SK-N-DZ (cell line): ENCODE data around the gene CLMN.

Experiments used
- DNase-seq: peaks from one replicate; pipeline ENCODE4 v3.0.0-alpha.2; 2015; ENCODE audit warnings: low spot score

The CLMN gene

GRCh38 chr14:95242870-95243269 lies 76.8 kb downstream of the CLMN start:
- DNase-seq = no peak

DNA sequence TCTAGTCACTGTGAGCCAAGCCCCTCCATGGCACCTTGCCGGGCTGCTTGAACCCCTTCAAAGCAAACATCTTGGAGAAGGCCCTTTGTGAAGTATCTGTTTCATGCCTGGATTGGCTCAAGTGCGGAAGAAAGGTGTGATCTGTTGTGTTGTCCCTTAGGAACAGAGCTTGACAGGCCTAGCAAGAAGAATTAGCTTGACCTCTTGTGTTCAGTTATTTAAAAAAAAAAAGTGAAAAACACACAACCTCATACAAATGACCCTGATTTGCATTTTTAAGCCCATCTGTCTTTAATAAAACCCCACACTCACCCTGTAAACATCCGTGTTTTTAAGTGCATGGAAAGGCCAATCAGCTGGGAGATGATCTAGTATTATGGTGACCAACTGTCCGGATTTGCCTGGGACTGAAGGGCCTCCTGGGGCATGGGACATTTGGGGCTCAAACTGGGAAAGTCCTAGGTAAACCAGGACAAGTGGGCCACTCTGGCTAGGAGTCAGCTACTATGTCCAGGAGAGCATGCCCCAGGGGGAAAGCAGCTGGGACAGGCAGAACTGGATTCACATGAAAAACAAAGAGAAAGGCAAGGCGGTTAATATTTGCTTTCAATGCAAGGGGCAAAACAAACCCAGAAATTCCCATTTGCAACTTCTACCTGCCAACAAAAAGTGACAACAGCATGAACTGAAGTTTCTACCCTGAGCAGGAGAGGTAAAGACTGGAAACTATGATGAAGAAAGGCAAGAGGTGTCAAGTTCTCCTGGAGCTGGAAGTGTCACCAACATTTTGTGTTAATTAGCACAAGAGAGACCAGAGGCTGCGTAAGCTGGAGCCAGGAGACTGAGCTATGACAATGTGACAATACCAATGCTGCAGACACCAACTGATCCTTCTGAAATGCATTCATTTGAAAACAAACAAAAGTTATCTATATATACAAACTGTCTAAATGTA lies 78.6 kb downstream of the CLMN start:
- DNase-seq = no peak

- no peak for DNase-seq
These were observed 81.0 kb downstream of the CLMN start for GRCh38 chr14:95238487-95239298.

- DNase-seq = no peak
These were observed 81.8 kb downstream of the CLMN start for GRCh38 chr14:95237958-95238340.

GRCh38 chr14:95237121-95237957 lies 82.4 kb downstream of the CLMN start:
- DNase-seq = no peak

DNA sequence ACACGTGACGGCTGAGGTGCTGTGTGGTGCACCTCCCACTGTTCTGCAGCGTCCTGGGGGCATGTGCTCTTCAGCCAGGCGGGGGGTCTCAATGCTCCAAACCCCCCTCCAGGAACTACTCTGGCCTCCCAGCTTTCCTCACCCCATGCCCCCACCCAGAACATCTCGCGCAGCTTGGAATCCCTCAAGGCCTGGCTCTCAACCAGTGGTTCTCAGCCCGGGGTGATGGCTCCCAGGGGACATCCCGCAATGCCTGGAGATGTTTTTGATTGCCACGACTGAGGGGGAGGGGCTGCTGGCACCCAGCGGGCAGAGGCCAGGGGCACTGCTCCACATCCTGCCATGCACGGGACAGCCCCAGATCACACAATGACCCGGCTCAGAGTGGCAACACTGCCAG lies 83.5 kb downstream of the CLMN start:
- DNase-seq = no peak

- DNase-seq = no peak
These were observed 83.9 kb downstream of the CLMN start for GRCh38 chr14:95235767-95236166.

DNA sequence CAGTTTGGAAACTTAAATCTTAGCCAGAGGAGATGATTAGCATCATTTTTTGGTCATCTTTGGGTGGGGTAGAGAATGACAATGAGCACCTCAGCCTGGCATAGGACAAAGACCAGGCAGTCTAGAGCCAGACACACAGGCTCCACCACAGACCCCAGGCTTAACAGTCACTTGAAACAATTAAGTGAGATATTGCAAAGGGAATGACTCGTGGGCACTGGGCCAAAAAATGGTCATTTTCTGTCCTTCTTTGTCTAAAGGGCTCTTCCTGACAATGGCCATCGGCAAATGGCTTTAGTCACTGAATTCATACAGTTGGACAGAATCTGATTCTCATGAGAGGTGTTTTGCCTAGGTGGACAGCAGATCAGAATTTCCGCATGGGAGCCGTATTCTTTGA lies 84.4 kb downstream of the CLMN start:
- no peak for DNase-seq

DNA sequence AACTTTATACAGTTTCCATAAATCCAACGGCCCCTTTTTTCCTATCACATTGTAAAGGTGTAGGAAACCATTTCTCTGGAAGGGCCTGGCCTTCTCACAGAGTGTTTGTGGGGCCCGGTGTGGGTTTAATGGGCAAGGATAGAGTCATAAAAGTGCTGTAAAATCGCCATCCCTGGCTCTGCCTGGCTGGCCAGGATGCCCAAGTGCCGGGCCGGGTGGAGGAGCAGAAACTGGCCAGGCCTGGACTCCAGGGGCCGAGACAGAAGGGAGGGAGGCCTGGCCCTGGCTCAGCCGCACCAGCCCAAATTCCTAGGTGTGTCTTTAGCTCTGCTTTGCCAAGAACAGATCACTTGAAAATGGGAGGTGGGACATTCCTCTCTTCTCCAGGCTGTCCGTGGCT lies 85.3 kb downstream of the CLMN start:
- no peak for DNase-seq

- DNase-seq = no peak
These were observed 85.9 kb downstream of the CLMN start for GRCh38 chr14:95233702-95234241.

DNA sequence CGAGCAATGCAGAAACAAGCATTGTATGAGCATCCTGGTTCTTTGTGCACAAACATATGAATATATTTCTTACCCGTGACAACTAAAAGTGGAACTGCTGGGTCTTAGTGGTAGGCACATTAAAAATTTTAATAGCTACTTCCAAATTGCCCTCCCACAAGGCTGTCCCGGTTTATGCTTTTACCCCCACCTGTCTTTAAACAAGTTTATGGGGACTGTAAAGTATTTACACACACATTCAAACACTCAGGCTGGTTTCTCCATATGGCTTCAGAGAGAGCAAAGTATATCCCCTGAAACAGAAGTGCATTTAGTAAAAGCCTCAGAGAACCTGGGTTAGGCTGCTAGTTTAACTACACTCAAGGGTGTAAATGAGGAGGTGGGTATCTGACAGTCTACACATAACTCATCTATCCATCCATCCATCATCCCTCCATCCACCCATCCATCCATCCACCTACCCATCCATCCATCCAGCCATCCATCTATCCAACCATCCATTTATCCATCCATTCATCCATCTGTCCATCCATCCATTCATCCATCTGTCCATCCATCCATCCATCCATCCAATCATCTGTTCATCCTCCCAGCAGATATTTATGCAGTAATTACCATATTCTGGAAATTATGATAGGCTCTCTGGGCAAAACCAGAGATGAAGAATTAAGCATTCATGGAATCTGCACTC lies 86.7 kb downstream of the CLMN start:
- DNase-seq = no peak

- no peak for DNase-seq
These were observed 87.6 kb downstream of the CLMN start for GRCh38 chr14:95231966-95232633.

DNA sequence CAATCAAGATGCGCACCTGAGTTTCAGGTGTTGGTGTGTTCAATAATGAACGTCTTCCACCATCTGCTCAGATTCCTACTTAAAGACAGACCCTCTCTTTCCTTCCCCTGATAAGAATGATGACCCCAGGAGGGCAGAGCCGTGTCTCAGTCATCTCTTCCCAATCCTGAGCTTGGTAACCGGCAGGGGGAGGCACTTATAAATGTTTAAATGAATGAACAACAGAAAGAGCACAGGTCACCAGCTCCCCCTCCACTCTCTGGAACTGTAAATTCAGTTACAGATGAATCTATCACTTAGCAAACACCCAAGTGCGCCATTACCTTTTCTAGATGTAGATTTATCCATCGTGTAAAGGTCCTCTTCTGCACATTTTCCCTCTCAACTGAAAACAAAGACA lies 90.0 kb downstream of the CLMN start:
- peak; percentile 1 for DNase-seq

GRCh38 chr14:95228240-95228639 lies 91.5 kb downstream of the CLMN start:
- DNase-seq = no peak

DNA sequence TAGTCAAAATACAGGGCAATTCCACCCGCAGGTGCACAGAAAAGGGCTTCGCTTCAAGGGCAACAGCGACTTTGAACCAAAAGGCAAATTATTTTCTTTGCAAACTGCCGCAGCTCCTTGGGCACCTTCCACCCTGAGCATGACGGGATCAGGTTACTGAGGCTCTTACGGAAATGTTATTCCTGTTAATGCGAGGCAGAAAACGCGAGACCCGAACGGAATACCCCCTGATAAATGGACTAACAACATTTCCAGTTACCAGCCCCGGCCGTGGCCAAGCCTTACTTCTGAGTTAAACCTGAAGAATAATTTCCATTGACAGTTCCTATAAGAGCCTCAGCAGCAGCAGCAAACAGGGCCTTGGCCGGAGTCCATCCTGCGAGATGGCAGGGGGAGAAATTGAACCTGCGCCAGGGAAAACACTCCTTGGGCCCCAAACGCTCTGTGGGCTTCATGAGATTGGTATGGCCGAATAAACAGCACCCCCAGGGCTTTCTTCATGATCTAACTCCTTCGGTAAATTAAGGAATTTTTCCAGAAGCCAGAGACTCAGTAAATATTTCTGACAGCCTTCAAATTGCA lies 92.3 kb downstream of the CLMN start:
- DNase-seq = no peak

DNA sequence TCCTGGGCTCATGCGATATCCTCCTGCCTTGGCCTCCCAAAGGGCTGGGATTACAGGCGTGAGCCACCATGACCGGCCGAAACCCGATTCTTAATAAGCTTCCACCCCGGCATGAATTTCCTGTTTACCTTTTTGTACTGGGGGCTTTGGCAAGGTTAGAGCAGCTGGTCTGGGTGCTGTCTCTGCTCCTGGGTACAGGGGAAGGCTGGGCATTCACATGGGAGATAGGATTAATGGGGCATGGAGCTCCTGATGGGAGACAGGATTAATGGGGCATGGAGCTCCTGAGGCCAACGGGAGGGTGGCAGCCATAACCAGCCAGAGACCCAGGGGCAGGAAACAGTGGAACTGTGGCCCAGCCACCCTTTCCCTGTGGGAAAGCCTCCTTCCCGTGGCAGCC lies 92.9 kb downstream of the CLMN start:
- no peak for DNase-seq

DNA sequence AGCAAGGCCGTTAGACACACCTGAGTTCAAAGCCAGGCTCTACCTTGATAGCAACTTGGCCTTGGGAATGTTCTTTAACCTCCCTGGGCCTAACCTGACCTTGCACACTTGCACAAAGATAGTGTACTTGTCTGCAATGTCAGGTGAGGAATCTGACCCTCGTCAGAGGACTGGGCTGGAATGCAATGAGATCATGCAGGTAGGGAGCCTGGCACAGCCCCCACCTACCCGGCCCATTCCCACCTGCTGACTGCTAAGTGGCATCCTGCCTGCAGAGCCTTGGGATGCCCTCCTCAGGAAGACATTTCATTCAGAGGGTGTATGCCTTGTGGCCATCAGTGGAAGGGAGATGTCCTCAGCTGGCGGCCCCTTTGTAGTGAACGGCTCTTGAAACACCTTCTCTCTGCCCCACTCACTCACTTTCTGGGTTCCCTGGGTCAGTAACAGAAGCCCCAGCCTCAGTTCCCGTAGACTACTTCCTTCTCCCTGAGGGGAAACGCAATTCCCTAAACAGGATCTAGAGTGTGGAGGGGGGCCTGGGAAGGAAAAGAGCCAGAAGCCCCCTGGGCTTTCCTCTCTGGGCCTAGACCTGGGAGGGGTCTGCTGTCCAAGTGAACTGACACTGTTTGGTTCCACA lies 94.3 kb downstream of the CLMN start:
- no peak for DNase-seq

DNA sequence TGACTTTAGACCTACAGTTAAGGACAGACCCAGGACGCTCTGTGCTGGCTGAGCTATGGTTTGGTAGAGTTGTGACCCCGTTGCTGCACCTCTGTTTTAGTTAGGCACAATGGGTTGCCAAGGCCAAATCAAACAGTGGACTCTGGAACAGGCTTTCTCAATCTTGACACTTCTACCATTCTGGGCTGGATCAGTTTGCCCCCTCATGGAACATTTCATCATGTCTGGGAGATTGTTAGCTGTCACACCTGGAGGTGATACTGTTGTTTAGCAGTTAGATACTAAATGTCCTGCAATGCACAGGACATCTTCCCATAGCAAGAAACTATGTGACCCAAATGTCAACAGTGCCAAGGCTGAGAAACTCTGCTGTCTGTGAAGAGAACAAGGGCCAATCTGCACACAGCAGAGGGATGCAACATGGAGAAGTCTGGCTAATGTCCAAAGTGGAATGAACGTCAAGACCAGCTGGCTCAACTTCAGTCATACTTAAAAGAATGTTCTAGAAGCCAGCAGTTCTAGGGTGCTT lies 96.8 kb downstream of the CLMN start:
- DNase-seq = no peak

DNA sequence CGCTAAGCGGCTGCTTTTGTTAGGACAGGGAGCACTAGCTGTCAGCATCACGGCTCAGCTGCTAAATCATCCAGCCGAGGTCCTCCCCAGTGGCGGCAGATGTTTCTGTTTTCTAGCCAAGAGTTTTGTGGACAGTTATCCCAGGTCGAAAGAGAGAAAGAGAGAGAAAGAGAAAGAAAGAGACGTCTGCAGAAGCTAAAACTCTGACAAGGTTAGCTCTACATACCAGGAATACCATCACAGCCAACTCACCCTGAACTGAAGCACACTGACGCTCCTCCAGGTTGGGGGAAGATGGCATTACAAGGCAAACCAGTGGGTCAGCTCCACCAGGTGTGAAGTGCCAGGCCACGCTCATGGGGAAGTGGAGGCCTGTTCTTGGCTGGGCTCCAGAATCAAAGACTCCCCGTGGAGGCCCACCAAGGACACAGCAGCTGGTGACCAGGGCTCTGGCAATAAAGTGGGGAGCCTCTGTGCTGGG lies 97.5 kb downstream of the CLMN start:
- no peak for DNase-seq
